SK-MEL-5 (cell line): ENCODE results near the gene R3HDM2. TPM values are rescaled to one million over a fixed set of nuclear protein-coding genes. Genes with fewer than 3 reads are reported as not detected.

Experiments
- DNase-seq: peaks from one replicate; pipeline ENCODE4 v3.0.0-alpha.2; 2016; ENCODE audit warnings: low read depth, low spot score
- in situ Hi-C: cut with HindIII; loops from 2 replicates; pipeline ENCODE4 v1.10.0; 2016; ENCODE audit warnings: low sequenced_read_pairs, high pct_unique_total_duplicates, low pct_unique_long_range_greater_than_20kb
- small RNA-seq, 2 experiments: library from RNA; depleted of rRNA; stranded (forward); fragments of <200 nt; gene quantifications; one replicate each; pipeline ENCODE3, GENCODE V24; 2014
- total RNA-seq: library from RNA; depleted of rRNA; stranded (reverse); fragments of >200 nt; shearing (Covaris generic); gene quantifications from 2 replicates; pipeline ENCODE4 v1.2.3, GENCODE V29; 2014; rRNA removed

Gene R3HDM2
- total RNA-seq, 1 experiment from 2014 or later = 15.2 TPM

DNA sequence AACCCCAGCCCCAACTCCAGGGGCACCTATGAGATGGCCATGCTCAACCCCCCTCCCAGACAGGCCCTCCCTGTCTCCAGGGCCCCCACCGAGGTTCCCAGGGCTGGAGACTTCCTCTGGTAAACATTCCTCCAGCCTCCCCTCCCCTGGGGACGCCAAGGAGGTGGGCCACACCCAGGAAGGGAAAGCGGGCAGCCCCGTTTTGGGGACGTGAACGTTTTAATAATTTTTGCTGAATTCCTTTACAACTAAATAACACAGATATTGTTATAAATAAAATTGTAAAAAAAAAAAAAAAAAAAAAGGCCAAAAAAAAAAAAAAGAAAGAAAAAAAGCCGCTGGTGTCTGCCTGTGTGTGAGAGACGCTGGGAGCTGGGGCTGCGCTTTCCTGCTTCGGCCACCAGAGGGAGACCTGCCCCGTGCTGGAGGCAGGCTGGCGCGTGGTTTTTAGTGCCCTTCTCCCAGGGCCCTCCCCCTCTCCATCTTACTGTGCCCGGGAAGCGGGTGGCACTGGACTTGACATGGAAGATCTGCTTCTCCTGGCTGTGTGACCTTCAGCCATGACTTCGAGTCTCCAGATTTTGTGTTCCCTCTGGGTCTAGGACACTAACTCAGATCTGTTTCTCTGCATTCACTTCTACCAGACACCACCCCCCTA, 217.7 kb downstream of the R3HDM2 start:
- in situ Hi-C loops = no loop called here
- peak; percentile 90 for DNase-seq

GRCh38 chr12:57212701-57213057, 218.2 kb downstream of the R3HDM2 start:
- DNase-seq = no peak
- in situ Hi-C loops = no loop called here

- in situ Hi-C loops = no loop called here
- no peak for DNase-seq
Measured at GRCh38 chr12:57211791-57212700, 218.8 kb downstream of the R3HDM2 start.

DNA sequence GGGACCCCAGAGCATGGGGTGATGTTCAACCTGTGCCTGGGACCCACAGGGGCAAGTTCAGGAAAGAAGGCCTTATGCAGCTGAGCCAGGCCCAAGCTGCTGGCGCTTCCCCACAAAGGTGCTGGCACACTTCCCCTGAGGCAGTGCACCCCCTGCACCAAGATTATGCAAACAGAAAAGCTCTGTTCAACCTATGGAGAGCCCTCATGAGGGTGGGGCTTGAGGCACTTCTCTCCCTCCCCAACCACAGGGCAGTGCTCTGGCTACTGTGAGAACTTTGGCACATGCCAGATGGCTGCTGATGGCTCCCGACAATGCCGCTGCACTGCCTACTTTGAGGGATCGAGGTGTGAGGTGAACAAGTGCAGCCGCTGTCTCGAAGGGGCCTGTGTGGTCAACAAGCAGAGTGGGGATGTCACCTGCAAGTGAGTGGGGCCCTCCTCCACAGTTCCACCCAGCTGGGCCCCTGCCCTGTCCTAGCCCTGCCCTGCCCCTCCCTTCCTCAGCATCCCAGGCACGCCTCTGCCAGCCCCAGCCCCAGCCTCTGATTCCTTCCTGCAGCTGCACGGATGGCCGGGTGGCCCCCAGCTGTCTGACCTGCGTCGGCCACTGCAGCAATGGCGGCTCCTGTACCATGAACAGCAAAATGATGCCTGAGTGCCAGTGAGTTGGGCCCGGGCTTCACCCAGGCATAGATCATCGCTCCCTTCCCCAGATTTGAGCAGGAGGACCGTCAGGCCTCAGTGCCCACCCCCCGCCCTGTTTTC, 219.7 kb downstream of the R3HDM2 start:
- DNase-seq = no peak
- in situ Hi-C loops = no loop called here

- no peak for DNase-seq
- in situ Hi-C loops = no loop called here
Measured at GRCh38 chr12:57210461-57210860, 220.4 kb downstream of the R3HDM2 start.

DNA sequence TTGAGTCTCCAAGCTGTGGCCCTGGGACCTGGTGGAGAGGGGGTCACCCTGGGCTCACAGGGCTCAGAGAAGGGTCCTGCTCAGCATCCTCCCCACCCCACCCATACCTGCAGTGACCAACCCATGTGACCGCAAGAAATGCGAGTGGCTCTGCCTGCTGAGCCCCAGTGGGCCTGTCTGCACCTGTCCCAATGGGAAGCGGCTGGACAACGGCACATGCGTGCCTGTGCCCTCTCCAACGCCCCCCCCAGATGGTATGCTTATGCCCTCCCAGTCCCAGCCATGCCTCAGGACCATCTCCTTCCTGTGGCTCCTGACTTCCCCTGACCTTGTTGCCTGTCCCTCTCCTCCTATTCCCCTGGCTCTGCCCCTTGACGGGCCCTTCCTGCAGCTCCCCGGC, 220.9 kb downstream of the R3HDM2 start:
- in situ Hi-C loops = no loop called here
- no peak for DNase-seq

GRCh38 chr12:57208631-57209282, 222.1 kb downstream of the R3HDM2 start:
- in situ Hi-C loops = no loop called here
- DNase-seq = no peak

DNA sequence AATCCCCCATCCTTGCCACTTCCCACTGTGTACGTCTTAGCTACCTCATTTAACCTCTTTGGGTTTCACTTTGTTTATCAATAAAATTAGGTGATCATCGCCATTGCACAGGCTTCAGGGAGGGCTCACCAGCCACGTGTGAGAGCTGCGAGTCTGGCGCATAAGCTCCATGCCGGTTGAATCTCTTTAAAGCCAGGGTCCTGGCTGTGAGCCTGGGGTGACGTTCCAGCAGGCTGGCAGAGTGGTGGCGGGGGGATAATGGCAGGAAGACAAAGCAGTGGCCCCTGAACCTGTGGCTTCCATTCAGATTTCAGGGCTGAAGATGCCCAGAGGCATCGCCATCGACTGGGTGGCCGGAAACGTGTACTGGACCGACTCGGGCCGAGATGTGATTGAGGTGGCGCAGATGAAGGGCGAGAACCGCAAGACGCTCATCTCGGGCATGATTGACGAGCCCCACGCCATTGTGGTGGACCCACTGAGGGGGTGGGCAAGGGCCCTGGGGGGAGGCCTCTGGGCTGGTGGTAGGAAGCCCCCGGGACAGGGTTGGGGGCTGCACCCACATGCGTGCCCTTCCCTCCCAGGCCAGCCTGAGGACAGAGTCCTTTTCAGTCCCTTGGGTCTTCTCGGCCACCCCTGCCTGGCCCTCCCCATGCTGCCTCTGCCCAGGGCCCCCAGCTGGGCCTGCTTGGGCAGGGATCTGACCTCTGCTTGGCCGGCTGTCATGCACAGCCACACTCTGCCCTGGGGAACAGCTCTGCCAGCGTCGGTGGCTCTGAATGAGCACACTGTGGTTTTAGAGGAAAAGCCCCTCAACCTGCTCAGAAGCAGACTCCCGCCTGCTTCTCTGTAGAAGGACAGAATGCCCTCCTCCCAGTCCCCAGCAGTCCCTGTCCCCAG, 222.9 kb downstream of the R3HDM2 start:
- in situ Hi-C loops = no loop called here

DNA sequence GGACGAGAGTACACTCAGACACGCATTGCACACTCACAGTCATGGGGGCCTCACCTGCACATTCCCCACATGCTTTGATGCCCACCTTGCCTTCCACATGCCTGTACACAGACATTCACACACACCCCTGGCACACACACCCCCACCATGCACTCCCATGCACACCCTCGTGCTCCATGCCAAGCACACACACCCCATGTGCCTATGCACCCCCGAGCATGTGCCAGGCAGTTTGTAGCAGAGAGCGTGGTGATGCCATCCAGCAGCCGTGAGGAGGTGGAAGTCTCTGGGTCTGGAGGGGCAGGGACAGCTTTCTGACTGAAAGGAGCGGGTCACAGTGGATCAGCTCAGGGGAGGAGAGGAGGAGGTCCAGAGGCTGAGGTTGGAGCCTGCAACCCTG, 224.9 kb downstream of the R3HDM2 start:
- DNase-seq = no peak
- in situ Hi-C loops = no loop called here

More for the DNA sequence above, 222.9 kb downstream of the R3HDM2 start:
- no peak for DNase-seq

- DNase-seq = no peak
- in situ Hi-C loops = no loop called here
Measured at GRCh38 chr12:57205186-57205585, 225.7 kb downstream of the R3HDM2 start.

GRCh38 chr12:57204454-57204853, 226.4 kb downstream of the R3HDM2 start:
- DNase-seq = no peak
- in situ Hi-C loops = no loop called here

GRCh38 chr12:57203791-57204190, 227.1 kb downstream of the R3HDM2 start:
- in situ Hi-C loops = no loop called here
- DNase-seq = no peak

Small RNA genes within 50 kb of the gene (small RNA-seq; reads per million reads assigned to genes)
- 0 reads per million in 2 experiments for gene RNU6-879P

Other genes starting within 250 kb of the R3HDM2 start
- 5.1 and 5.4 TPM in 2 replicates for gene NXPH4, start 214.2 kb downstream of the R3HDM2 start, total RNA-seq
- 345 and 365 TPM in 2 replicates for gene SHMT2, start 201.3 kb downstream of the R3HDM2 start, total RNA-seq
- gene STAC3, start 179.9 kb downstream of the R3HDM2 start, total RNA-seq = not detected in 2 replicates
- gene INHBC, start 3.7 kb upstream of the R3HDM2 start, total RNA-seq = not detected in 2 replicates
- 0.34 TPM in 1 of 2 replicates, not detected in the other for gene INHBE, start 24.3 kb upstream of the R3HDM2 start, total RNA-seq
- gene GLI1, start 28.7 kb upstream of the R3HDM2 start, total RNA-seq = 0.16 and 1.9 TPM in 2 replicates
- gene ARHGAP9, start 48.8 kb upstream of the R3HDM2 start, total RNA-seq = not detected in 2 replicates
- 148 and 151 TPM in 2 replicates for gene MARS1, start 57.0 kb upstream of the R3HDM2 start, total RNA-seq
- 103 and 117 TPM in 2 replicates for gene DDIT3, start 89.5 kb upstream of the R3HDM2 start, total RNA-seq
- gene MBD6, start 91.8 kb upstream of the R3HDM2 start, total RNA-seq = 6.6 and 6.8 TPM in 2 replicates
- 86.2 and 93.8 TPM in 2 replicates for gene DCTN2, start 116.1 kb upstream of the R3HDM2 start, total RNA-seq
- 0.29 and 0.40 TPM in 2 replicates for gene KIF5A, start 119.0 kb upstream of the R3HDM2 start, total RNA-seq
- gene PIP4K2C, start 160.1 kb upstream of the R3HDM2 start, total RNA-seq = 48.4 and 53.2 TPM in 2 replicates
- 13.6 and 14.1 TPM in 2 replicates for gene DTX3, start 173.8 kb upstream of the R3HDM2 start, total RNA-seq
- gene ARHGEF25, start 180.4 kb upstream of the R3HDM2 start, total RNA-seq = 13.2 and 16.3 TPM in 2 replicates
- 8.3 and 11.2 TPM in 2 replicates for gene B4GALNT1, start 202.2 kb upstream of the R3HDM2 start, total RNA-seq